GM12874 (cell line): ENCODE data around the gene ARTN.

Experiments
- CTCF ChIP-seq: IDR thresholded peaks from 2 replicates; pipeline ENCODE4 v1.5.1; 2011; ENCODE audit warnings: low read depth, mild to moderate bottlenecking, control low read depth, low read length, moderate library complexity; ENCODE audit not compliant: insufficient read depth

Gene ARTN

DNA sequence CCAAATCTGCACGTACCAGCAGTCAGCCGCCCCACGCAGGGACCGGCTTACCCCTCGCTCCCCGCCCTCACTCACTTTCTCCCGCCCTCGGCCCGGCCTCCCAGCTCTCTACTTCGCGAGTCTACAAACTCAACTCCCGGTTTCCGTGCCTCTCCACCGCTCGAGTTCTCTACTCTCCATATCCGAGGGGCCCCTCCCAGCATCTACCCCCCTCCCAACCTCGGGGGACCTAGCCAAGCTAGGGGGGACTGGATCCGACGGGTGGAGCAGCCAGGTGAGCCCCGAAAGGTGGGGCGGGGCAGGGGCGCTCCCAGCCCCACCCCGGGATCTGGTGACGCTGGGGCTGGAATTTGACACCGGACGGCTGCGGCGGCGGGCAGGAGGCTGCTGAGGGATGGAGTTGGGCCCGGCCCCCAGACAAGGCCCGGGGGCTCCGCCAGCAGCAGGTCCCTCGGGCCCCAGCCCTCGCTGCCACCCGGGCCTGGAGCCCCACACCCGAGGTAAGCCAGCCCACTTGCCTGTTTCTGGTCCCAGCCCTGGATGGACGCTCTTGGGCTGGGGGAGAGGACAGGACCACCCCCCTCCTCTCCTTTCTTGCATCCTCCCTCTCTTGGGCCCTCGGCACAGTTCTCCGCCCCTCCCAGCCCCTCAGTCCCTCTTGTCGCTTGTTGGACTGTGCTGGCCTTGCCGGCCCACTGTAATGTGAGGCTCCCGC, at the start of gene ARTN:
ARTN (plus strand) TSS at position 416 of the 715 bp plus-strand sequence. CDS start 1,856 bp downstream, outside the sequence.
- no peak for TF ChIP-seq CTCF

- TF ChIP-seq CTCF: no peak
These were observed 48.3 kb upstream of the ARTN start for GRCh38 chr1:43885279-43885801.

GRCh38 chr1:43887748-43888147, 45.9 kb upstream of the ARTN start:
- TF ChIP-seq CTCF: no peak

DNA sequence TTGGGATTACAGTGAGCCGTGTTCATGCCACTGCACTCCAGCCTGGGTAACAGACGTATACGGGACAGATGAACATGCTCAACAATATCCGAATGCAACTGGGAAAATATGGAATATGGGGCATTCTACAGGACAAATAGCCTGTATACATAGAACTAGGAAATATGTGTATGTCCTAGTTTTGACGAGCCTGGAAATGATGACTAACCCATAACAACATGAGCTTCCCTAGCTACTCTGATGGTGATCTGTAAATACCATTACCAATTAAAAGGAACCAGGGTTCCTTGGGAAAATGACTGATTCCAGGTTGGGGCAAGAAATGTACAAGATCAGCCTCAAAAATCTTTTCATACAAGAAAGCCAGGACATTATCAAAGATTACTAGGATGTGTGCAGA, 42.8 kb upstream of the ARTN start:
- no peak for TF ChIP-seq CTCF

DNA sequence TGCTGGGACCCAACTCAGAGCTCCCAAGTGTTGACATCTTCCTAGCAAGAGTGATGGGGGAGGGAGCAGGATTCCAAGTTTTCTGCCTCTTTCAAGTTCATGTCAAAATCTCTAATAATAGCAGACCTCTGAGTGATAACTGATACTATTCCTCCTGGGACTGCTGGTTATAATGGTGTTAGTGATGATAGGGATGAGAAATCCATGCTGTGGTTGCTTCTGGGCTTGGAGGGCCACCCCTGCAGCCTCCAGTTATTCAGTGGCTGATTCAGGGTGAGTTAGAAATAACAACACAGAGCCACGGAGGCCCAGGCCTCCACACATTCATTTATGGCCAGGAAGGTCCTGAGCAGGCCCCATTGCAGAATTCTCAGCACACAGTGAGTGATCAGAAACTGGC, 40.6 kb upstream of the ARTN start:
- no peak for TF ChIP-seq CTCF

- TF ChIP-seq CTCF: no peak
These were observed 34.6 kb upstream of the ARTN start for GRCh38 chr1:43898981-43899380.

GRCh38 chr1:43900386-43900785, 33.2 kb upstream of the ARTN start:
- no peak for TF ChIP-seq CTCF
